Left ventricle myocardium inferior (tissue), 1 donor: Measurements from ENCODE around the gene ZBBX. TPM values are rescaled to one million over a fixed set of nuclear protein-coding genes. Genes with fewer than 3 reads are reported as not detected.

Experiments
- DNase-seq: peaks from one replicate; pipeline ENCODE4 v3.0.0-alpha.2; 2020
- H3K27ac ChIP-seq: fragments of 200-600 bp; replicated peaks from 2 replicates; pipeline ENCODE4 v1.8.0; 2021
- H3K27me3 ChIP-seq: fragments of 200-600 bp; 2 replicates; pipeline ENCODE4 v1.8.0; 2021; ENCODE audit warnings: low read depth
- H3K36me3 ChIP-seq: fragments of 200-600 bp; 2 replicates; pipeline ENCODE4 v1.8.0; 2021
- H3K4me1 ChIP-seq: fragments of 200-600 bp; 2 replicates; pipeline ENCODE4 v1.8.0; 2021
- H3K4me3 ChIP-seq: fragments of 200-600 bp; 2 replicates; pipeline ENCODE4 v1.8.0; 2021; ENCODE audit warnings: mild to moderate bottlenecking, moderate library complexity
- H3K9me3 ChIP-seq: fragments of 200-600 bp; replicated peaks from 2 replicates; pipeline ENCODE4 v1.8.0; 2021
- CTCF ChIP-seq: fragments of 200-600 bp; IDR thresholded peaks from 2 replicates; pipeline ENCODE4 v1.8.0; 2021; ENCODE audit warnings: antibody characterized with exemption, mild to moderate bottlenecking, borderline replicate concordance
- intact Hi-C: fragments of 100-400 bp; cut with micrococcal nuclease; formaldehyde crosslinking; loops from one replicate; pipeline ENCODE4 v1.11.0; 2022
- total RNA-seq: library from RNA; stranded (reverse); fragmentation: NEBNext Ultra II Directional; extraction: Animal tissue kit (Norgen Biotek cat#: 25700); gene quantifications from one replicate; pipeline ENCODE4 v1.2.1, GENCODE V29; 2021
- donor health status: DM: no; HTN: yes; CAD: no; lungs with severe emphysema.

The ZBBX gene
- total RNA-seq, 1 donor from 2014 or later: not detected

DNA sequence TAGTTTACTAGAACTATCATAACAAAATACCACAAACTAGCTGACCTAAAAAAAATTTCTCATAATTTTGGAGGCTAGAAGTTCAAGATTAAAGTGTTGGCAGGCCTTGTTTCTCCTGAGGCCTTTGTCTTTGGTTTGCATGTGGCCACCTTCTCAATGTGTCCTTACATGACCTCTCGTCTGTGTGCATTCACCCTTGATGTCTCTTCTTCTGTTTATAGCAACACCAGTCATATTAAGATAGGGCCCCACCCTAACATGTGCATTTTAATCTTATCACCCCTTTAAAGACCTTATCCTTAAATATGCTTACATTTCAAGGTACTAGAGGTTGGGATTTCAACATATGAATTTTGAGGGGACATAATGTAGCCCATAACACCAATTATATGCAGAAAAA is 177.0 kb downstream of the ZBBX start:
- intact Hi-C loops: no loop called here

DNA sequence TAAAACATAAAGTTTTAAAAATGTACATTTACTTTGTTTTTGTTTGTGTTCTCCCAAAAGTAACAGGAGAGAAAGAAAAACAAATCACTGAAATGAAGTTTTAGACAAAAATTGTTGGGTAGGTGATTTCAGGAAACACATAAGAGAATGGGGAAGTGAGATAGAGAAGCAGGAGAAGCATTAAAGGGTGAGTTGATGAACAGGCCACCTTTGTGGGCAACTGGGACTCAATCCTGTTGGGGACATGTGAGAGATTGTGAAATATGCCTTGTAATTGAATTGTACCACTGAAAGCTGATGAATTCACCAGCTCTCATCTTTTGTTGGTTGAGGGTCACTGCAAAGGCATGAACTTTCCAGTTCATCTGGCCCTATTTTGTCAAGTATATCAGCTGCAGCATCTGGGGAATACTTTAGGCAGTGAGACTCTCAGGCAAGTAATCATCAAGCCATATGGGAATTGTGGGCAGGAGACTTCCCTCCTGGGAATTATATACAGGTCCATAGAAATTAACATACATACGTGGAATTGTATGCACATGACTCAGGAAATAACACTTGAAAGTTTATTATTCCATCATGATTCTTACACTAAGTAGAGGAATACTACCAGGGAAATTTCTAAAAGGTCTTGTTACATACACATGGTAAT is 181.0 kb downstream of the ZBBX start:
- TF ChIP-seq CTCF: no peak
- Histone ChIP-seq H3K4me3 (no peak overlapping the region), H3K27me3 (no peaks in the 10 kb centered on the region), H3K4me1 (peaks cover 12% of the 10 kb centered on the region), H3K36me3 (no peaks in the 10 kb centered on the region), H3K9me3 (no peaks in the 10 kb centered on the region), H3K27ac (no peak overlapping the region)
- intact Hi-C loops: no loop called here
- DNase-seq: no peak

More for the DNA sequence above, 177.0 kb downstream of the ZBBX start:
- DNase-seq: no peak
- Histone ChIP-seq H3K9me3 (no peaks in the 10 kb centered on the region), H3K4me3 (no peak overlapping the region), H3K27me3 (no peaks in the 10 kb centered on the region), H3K27ac (no peak overlapping the region), H3K36me3 (no peaks in the 10 kb centered on the region), H3K4me1 (peaks cover 12% of the 10 kb centered on the region)
- no peak for TF ChIP-seq CTCF

Other genes starting within 250 kb of the ZBBX start
- 0.41 TPM for gene SERPINI2, start 93.7 kb upstream of the ZBBX start, total RNA-seq